GDM1 (cell line): ENCODE measurements around the gene PPP2R5B.
A peak's percentile ranks its signal among the peaks of the same experiment; 100 is the strongest.

Experiments
- DNase-seq: peaks from one replicate; lab custom pipeline; 2025; lab: John Stamatoyannopoulos, UW

Gene PPP2R5B

DNA sequence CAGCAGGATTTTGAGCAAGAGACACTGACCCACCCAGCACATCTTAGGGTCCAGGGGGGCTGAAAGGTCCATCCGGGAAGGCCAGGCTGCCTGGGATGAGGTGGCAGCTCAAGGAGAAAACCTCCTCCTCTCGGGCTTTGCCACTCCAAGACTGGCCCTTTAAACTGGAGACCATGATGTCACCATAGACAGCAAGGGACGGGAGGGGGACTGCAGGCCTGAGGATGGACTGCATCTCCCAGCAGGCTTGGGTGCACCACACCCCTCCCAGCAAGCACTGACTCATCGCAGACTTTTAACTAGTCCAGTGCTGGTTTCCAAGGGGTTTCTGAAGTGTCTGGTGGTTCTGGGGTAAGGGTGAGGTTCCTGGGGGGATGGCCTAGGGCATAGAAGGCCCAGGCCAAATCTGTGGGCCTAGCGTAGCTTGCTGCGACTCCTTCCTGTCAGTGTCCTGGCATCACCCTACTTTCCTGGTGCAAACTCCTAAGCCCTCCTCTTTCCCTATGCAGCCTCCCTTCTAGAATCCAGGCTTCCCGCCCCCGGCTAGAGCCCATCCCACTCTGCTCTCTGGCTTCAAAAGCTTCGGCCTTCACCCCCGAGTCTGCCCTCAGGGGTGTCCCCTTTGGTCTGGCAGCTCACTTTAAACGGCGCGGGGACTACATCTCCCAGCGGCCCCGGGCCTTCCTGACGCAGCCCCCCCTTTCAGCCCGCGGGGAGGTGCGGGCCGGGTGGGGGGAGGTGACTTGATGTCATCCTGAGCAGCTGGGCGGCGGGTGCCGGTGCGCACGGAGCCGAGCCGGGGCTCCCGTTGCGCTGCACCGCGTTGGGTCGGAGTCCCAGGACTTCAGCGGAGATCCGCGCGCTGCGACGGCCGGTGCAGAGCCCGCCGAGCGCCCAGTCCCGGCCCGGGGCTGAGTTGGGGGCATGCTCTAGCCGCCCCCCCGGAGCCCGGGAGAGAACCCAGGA lies at the start of gene PPP2R5B:
TSS of gene PPP2R5B (plus strand) at position 746 of the 966 bp plus-strand sequence. CDS start 1,046 bp downstream, outside the sequence.
- peak; percentile 76 for DNase-seq

DNA sequence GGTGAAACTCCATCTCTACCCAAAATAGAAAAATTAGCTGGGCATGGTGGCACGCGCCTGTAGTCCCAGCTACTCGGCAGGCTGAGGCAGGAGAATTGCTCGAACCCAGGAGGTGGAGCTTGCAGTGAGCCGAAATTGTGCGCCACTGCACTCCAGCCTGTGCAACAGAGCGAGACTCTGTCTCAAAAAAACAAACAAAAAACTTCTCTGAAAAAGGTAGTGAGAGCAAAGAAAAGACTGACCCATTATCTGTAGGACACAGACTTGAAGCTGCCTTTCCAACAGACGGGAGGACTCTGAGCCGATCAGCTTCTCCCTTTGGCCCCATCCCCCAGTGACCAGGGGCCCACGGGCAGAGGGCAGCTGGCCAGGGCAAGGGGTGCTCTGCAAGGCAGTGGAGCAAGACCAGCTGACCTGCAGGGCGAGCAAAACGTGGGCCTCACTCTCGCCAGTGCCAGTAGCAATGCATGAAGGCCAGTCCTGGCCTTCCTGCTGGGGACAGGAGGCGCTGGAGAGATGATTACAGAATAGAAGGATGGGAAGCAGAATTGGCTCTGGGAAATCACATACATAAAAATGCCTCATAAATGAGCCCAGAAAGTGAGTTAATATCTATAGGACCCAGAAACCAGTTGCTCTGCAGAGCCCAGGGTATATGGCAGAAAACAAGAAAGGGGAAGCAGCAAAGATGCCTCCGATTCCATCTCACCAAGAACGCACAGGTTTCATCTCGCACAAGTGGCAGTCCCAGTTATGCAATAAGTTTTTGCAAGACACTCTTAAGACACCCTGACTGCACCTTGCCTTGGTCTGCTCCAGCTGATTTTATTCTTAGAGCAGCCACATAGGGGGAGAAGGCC lies 48.9 kb upstream of the PPP2R5B start:
- no peak for DNase-seq

DNA sequence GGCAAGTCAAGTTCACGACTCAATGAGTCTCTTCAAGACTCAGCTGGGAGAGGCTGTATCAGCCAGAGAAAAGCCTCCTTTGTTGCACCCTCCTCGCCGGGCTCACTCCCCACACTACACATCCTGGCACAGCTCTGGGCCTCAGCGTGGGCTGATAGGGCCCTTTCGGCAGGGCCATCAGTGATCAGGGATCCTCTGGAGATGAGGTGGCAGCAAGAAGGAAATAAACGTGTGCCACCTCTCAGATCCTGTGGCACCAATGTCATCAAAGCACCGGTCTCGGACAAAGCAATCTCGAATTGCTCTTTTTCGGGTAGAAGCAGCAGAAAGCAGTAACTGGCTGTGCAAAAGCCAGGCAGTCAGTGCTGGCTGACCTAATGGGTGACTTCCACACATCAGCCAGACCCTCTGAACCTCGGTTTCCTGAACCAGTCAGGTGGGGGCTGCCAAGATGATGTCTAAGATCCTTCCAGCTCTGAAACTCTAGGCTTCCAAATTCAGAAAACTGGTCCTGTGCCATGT lies 48.2 kb upstream of the PPP2R5B start:
- DNase-seq = no peak

- DNase-seq = no peak
These were observed 47.6 kb upstream of the PPP2R5B start for GRCh38 chr11:64876835-64877341.

GRCh38 chr11:64877390-64878222 lies 46.9 kb upstream of the PPP2R5B start:
- no peak for DNase-seq

DNA sequence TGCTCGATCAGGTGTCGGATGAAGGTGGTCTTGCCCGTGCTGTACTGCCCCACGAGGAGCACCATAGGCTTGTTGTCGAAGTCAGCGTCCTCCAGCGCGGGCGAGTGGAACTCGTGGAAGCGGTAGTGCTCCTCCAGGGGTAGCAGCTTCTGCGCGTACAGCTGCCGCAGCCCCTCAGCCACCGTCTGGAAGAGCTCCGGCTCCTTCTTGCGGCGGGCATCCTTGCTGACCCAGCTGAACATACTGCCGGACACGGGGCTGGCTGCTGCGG lies 46.3 kb upstream of the PPP2R5B start:
- DNase-seq = no peak

DNA sequence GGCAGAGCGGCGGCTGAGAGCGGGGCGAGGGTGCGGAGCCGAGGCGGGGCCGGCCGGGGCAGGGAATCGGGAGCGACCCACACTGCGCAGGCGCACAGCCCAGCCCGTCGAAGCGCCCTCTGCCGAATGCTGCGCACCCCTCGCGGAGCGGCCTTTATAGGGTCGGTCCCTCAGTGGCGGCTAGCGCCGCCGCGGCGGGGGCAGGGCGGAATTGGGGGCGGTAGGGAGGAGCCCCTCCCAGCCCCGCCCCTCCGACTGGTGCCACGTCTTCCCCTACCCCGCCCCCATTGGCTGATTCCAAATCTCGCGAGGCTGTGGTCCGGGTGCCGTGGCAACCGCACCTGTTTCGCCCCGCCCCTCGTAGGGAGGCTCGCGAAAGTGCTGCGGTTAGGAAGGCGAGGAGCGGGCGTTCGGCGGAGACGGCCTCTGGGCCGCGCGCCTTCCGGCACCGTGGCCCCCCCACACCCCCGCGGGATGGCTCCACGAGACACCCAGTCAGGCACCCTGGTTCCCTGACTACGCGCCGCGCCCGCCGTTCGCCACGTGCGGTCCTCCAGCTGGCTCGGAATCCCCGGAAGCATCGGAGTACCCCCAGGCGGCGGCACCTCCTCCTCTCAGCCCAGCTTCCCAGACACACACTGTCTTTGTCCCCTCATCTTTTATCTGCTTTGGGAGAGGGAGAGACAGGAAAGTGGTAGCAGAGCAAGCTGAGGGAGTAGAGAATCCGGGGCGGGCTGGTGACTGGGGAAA lies 45.8 kb upstream of the PPP2R5B start, which contains the start of gene EHD1:
TSS of gene EHD1 (minus strand) at position 128 of the 750 bp plus-strand sequence. CDS start 157 bp downstream, outside the sequence.
- peak; percentile 97 for DNase-seq

DNA sequence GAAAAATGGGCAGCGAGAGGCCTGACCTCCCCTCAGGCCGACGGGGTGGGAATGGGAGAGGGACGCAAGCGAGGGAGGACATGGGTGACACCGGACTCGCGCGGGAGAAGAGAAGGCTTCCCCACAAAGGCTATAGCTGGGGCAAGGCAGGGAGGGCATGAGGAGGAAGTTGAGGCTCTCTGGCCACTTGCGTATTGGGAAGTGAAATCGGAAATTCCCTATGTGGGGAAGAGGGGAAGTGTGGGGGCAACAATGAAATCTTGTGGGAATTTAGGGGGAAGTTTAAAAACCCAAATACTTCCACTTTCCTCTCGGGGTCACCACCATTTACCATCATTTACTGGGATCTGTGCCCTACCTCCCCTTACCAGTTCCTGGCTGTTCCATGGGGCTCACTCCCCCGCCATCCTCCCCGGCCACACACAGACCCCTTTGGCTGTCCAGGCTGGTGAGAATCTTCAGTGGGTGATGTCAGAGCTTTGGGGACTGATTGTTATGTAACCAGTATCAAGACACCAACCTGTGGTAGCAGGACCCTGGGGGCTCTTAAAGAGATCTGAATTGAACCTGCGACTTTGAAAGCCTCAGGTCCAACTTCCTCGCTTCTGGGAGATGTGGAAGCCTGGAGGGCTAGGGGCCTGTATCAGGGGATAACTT lies 45.1 kb upstream of the PPP2R5B start:
- DNase-seq = no peak

DNA sequence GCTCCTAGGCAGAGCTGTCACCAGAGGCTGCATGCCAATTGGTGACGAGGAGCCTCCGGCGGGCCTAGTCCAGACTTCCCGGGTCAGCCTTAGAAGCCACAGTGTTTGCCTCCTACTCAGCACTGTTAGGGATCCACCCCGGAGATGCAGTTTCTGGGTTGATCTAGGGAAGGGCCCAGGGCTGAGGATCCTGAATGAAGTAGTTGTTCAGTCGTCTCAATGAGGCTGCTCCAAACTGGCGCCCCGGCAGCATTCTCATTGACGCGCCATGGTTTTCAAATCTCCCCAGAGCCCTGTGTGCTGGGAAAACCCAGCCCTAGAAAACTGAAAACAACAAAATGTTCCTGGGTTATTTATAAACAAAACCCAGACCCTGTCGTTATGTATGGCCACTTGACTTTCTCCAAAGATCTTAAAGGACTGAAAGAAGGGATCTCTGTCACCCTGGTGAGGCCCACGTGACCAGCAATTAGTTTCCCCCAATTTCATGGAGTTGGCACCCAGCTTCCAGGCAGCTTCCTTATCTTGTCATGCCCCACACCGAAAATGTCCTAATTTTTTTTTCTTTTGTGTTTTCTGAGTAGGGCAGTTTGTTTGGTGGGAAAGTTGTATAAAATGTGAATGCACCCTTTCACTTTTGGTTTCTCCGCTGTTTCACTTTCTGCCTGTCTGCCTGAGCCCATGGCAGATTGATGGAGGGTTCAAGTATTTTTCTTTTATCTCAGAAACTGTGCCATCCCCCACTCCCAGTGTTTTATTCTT lies 44.1 kb upstream of the PPP2R5B start:
- DNase-seq = no peak

GRCh38 chr11:64881476-64881875 lies 43.0 kb upstream of the PPP2R5B start:
- no peak for DNase-seq

GRCh38 chr11:64882243-64882642 lies 42.2 kb upstream of the PPP2R5B start:
- no peak for DNase-seq

- no peak for DNase-seq
These were observed 40.9 kb upstream of the PPP2R5B start for GRCh38 chr11:64883575-64883974.

DNA sequence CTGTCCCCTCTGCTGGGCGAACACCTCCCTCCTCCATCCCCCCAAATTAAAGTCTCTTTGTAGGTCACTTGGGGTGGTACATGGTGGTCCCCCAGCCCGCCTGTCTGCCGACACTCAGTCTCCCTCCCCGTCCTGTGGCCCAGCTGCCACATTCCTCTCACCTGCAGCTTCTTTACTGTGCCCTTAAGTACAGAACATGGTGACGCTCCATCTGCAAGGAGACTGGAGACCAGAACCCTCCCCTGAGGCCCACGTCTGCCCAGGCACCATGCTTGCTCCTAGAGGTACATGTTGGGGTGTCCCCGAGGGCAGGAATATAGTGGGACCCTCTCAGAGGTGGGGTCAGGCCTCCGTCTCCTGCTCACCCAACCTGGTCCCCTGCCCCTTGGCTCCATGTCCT lies 40.5 kb upstream of the PPP2R5B start:
- DNase-seq = no peak

DNA sequence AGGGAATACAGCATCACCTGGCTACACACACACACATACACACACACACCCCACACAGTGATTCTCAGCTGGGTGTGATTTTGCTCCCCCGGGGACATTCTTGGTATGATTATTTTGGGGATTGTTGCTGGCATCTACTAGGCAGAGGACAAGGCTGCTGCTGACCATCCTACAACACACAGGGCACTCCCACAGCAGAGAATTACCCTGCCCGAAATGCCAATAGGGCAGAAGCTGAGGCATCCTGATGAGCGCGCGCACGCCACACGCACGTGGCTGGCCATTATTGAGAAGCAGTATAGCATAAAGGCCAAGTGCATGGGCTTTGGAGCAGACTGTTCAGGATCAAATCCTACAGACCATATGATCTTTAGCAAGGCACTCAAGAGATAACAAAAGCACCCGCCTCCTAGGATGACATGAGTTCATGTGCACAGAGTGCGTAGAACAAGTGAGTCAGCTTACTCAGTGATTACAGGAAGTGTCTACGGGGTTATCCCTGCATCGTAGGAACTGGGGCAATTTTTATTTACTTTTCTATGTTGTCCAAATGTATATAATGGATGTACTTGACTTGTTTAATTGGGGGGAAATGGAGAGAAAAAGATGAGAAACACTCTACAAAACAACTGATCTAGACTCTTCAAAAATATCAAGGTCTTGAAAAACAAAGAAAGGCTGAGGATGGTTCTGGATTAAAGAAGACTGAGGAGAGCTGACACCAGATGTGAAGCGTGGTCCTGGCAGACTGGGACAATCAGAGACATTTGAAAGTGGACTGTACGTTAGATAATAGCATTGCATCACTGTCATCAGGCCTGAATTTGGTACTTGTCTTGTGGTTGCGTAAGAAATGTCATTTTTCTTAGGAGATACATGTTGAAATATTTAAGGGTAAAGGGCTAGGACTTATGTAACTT lies 38.9 kb upstream of the PPP2R5B start:
- no peak for DNase-seq

- DNase-seq = no peak
These were observed 37.2 kb upstream of the PPP2R5B start for GRCh38 chr11:64887234-64887756.

GRCh38 chr11:64887757-64888405 lies 36.6 kb upstream of the PPP2R5B start:
- peak; percentile 62 for DNase-seq

GRCh38 chr11:64888406-64888728 lies 36.1 kb upstream of the PPP2R5B start:
- no peak for DNase-seq
